Duodenal mucosa (tissue), 2 donors: ENCODE results near the gene BNC2.

Experiments
- H3K27ac ChIP-seq: one replicate; pipeline ENCODE4 v1.7.0; 2013; ENCODE audit warnings: low read depth, low read length
- H3K27me3 ChIP-seq, 2 donors: one replicate each; pipeline ENCODE4 v1.7.0; 2013; ENCODE audit warnings: low read length in 2 of 2, control low read depth in 1 of 2; ENCODE audit not compliant: insufficient read depth in 2 of 2, control insufficient read depth in 1 of 2
- H3K36me3 ChIP-seq, 2 donors: one replicate each; pipeline ENCODE4 v1.7.0; 2013; ENCODE audit warnings: low read length in 2 of 2, control low read depth in 1 of 2; ENCODE audit not compliant: insufficient read depth in 2 of 2, control insufficient read depth in 1 of 2
- H3K4me1 ChIP-seq, 2 donors: one replicate each; pipeline ENCODE4 v1.7.0; 2013; ENCODE audit warnings: low read length in 2 of 2, control low read depth in 1 of 2; ENCODE audit not compliant: insufficient read depth in 2 of 2, control insufficient read depth in 1 of 2
- H3K4me3 ChIP-seq, 2 donors: one replicate each; pipeline ENCODE4 v1.7.0; 2013; ENCODE audit warnings: low read length in 2 of 2, low read depth in 1 of 2
- H3K9ac ChIP-seq, 2 donors: one replicate each; pipeline ENCODE4 v1.7.0; 2013; ENCODE audit warnings: low read length in 2 of 2, low read depth in 1 of 2
- H3K9me3 ChIP-seq, 2 donors: one replicate each; pipeline ENCODE4 v1.7.0; 2013; ENCODE audit warnings: low read length in 2 of 2, control low read depth in 1 of 2; ENCODE audit not compliant: control insufficient read depth in 1 of 2

The BNC2 gene

GRCh38 chr9:16396389-16396788 is 474.1 kb downstream of the BNC2 start:
- Histone ChIP-seq H3K4me3 (no peak overlapping the region), H3K27ac (no peak overlapping the region), H3K9me3 (peaks cover 0 to 5% of the 10 kb centered on the region in 2 donors), H3K36me3 (no peaks in the 10 kb centered on the region), H3K27me3 (no peaks in the 10 kb centered on the region), H3K4me1 (peaks cover 0 to 5% of the 10 kb centered on the region in 2 donors), H3K9ac (no peak overlapping the region)

DNA sequence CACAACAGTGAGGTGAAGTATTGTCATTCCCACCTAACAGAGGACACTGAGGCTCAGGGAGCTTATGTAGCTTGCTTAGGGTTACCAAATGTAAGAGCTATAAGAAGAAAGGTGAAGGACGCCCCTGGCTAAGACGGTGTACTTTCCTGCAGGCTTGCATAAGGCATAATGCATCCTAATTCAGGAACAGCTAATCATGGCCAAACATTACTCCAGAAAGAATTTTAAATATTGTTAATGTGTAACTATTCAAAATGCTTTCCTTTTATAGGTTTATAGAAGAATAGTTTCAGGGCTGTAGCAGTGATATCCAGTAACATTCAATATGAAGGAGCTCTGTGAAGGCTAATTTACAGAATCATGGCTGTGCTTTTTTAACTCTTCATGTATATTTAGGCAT is 479.1 kb downstream of the BNC2 start:
- no peaks in the 10 kb centered on the region for H3K27me3 ChIP-seq
- H3K4me3 ChIP-seq, result no peak overlapping the region
- peaks cover 0 to 5% of the 10 kb centered on the region in 2 donors for H3K9me3 ChIP-seq
- H3K36me3 ChIP-seq, result no peaks in the 10 kb centered on the region
- no peaks in the 10 kb centered on the region for H3K4me1 ChIP-seq
- H3K9ac ChIP-seq, result no peak overlapping the region
- H3K27ac ChIP-seq, result no peak overlapping the region

GRCh38 chr9:16387382-16387781 is 483.1 kb downstream of the BNC2 start:
- Histone ChIP-seq H3K9ac (no peak overlapping the region), H3K9me3 (no peaks in the 10 kb centered on the region), H3K36me3 (no peaks in the 10 kb centered on the region), H3K27me3 (no peaks in the 10 kb centered on the region), H3K4me3 (no peak overlapping the region), H3K27ac (no peak overlapping the region), H3K4me1 (no peaks in the 10 kb centered on the region)

DNA sequence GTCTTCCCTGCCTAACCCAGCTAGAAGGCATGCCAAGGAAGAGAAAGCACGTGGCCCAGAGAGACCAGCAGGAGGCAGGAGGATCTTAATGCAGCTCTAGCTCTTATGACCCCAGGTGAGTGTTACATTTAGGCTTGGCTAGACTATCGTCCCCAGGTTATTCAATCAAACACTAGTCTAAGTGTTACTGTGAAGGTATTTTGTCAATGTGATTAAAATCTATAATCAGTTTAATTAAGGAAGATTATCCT is 483.7 kb downstream of the BNC2 start:
- H3K4me3 ChIP-seq, result no peak overlapping the region
- no peak overlapping the region for H3K27ac ChIP-seq
- no peaks in the 10 kb centered on the region for H3K4me1 ChIP-seq
- H3K9ac ChIP-seq, result no peak overlapping the region
- no peaks in the 10 kb centered on the region for H3K36me3 ChIP-seq
- H3K27me3 ChIP-seq, result no peaks in the 10 kb centered on the region
- H3K9me3 ChIP-seq, result no peaks in the 10 kb centered on the region

DNA sequence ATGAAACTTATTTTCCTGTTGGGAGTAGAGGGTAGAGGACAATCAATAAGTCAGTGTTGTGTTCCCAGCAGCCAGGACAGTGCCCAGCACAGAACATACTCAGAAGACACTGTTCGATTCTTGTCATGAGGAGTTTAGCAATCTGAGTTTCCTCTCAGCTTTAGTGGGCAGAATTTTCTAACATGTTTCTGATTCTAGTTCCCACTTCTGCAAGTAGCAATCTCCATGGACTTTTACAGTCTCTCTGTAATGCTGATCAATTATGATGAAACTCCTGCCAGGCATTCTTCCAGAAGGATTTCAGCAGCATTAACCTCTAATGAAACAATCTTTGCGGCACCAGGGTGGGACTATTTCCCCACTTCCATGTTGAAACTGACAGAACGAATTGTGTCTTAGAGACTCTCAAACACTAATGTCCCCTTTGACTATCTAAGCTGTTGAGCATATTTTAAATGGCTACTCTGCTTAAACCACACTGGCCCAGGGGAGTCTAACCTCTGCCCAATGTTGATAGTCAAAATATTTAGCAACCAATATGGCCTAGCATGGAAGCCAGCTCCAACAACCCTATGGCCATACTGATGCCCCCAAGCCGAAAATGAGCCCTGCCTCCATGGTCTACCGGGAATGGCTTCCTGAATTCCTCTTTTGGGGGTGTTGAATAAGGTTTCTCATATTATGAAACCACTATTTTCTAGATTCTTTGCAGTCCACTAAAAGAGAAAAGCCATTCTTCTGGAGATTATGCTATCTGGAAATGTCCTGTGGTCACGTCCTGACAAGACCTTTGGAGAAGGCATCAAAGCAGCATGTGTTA is 484.3 kb downstream of the BNC2 start:
- H3K36me3 ChIP-seq, result no peaks in the 10 kb centered on the region
- H3K9ac ChIP-seq, result no peak overlapping the region
- H3K27ac ChIP-seq, result no peak overlapping the region
- no peak overlapping the region for H3K4me3 ChIP-seq
- H3K9me3 ChIP-seq, result no peaks in the 10 kb centered on the region
- no peaks in the 10 kb centered on the region for H3K27me3 ChIP-seq
- H3K4me1 ChIP-seq, result no peaks in the 10 kb centered on the region

DNA sequence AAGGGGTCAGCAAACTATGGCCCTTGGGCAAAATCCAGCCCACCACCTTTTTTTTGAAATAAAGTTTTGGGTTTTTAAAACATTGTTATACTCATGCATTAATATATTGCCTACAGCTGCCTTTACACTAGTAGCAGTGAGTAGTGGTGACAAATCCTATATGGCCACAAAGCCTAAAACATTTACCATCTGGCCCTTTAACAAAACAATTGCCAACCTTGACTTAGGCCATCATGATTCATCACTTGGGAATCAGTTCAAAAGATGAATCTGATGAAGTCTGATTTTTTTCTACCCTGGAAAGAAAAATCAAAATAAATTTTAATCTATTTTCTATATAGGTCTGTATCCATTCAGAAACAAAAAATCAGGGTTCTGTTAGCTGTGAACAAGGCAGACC is 484.9 kb downstream of the BNC2 start:
- no peak overlapping the region for H3K27ac ChIP-seq
- H3K27me3 ChIP-seq, result no peaks in the 10 kb centered on the region
- no peaks in the 10 kb centered on the region for H3K9me3 ChIP-seq
- no peak overlapping the region for H3K4me3 ChIP-seq
- no peaks in the 10 kb centered on the region for H3K36me3 ChIP-seq
- H3K9ac ChIP-seq, result no peak overlapping the region
- no peaks in the 10 kb centered on the region for H3K4me1 ChIP-seq

DNA sequence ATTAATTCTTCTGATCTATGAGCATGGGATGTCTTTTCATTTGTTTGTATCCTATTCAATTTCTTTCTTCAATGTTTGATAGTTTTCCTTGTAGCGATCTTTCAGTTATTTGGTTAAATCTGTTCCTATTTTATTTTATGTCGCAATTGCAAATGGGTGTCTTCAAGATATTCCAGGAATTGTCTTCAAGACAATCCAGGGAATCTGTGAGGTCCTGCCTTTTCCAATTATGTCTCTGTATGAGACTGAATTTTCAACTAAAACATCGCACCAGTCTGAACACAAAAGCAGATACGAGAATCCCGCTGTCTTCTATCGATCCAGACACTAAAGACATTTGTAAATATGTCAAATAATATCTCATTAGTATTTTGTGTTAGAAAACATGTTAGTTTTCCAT is 485.5 kb downstream of the BNC2 start:
- no peaks in the 10 kb centered on the region for H3K4me1 ChIP-seq
- no peaks in the 10 kb centered on the region for H3K27me3 ChIP-seq
- no peak overlapping the region for H3K4me3 ChIP-seq
- H3K9ac ChIP-seq, result no peak overlapping the region
- H3K36me3 ChIP-seq, result no peaks in the 10 kb centered on the region
- H3K27ac ChIP-seq, result no peak overlapping the region
- H3K9me3 ChIP-seq, result no peaks in the 10 kb centered on the region

DNA sequence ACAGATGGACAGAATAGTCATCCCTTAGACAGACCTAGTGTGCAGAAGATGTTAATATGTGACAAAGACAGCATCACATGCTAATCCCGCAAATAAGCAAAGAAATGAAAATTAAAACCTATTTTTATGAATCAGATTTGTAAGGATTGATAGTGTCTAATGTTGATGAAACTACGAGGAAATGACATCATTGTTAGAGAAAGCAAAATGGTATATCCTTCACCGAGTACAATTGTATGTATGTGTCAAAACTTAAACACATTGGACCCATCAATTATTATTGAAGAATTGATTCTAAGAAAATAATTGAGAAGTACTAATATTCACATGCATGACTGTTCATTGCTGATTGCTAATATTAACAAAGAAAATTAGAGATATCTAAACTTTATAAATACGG is 493.2 kb downstream of the BNC2 start:
- Histone ChIP-seq H3K4me3 (no peak overlapping the region), H3K4me1 (no peaks in the 10 kb centered on the region), H3K27ac (no peak overlapping the region), H3K36me3 (no peaks in the 10 kb centered on the region), H3K9me3 (no peaks in the 10 kb centered on the region), H3K27me3 (no peaks in the 10 kb centered on the region), H3K9ac (no peak overlapping the region)

DNA sequence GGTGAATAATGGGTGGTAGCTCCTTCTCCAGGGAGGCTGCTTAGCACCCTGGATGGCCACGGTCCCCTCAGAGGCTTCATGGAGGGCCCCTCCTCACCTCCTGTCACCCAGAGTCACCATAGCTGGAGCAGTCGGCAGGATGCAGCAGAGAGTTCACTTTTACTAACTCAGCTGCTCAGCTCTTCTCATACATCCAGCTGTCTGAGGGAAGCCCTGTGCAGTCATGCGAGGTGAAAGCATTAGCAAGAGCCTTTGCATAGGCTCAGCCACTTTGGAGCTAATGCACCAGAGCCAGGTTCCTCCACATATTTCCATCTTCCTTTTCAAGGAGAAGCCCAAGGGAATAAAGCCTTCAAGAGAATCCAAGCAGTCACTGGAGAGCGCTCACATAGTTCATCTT is 499.2 kb downstream of the BNC2 start:
- H3K27me3 ChIP-seq, result no peaks in the 10 kb centered on the region
- H3K4me3 ChIP-seq, result no peak overlapping the region
- H3K9me3 ChIP-seq, result no peaks in the 10 kb centered on the region
- H3K36me3 ChIP-seq, result no peaks in the 10 kb centered on the region
- H3K9ac ChIP-seq, result no peak overlapping the region
- no peaks in the 10 kb centered on the region for H3K4me1 ChIP-seq
- H3K27ac ChIP-seq, result no peak overlapping the region

- H3K27ac ChIP-seq, result no peak overlapping the region
- no peaks in the 10 kb centered on the region for H3K4me1 ChIP-seq
- no peaks in the 10 kb centered on the region for H3K36me3 ChIP-seq
- H3K9ac ChIP-seq, result no peak overlapping the region
- no peaks in the 10 kb centered on the region for H3K27me3 ChIP-seq
- H3K9me3 ChIP-seq, result no peaks in the 10 kb centered on the region
- H3K4me3 ChIP-seq, result no peak overlapping the region
Measured at GRCh38 chr9:16370647-16371046, 499.8 kb downstream of the BNC2 start.

GRCh38 chr9:16369427-16369826 is 501.0 kb downstream of the BNC2 start:
- Histone ChIP-seq H3K36me3 (no peaks in the 10 kb centered on the region), H3K27me3 (no peaks in the 10 kb centered on the region), H3K9ac (no peak overlapping the region), H3K27ac (no peak overlapping the region), H3K9me3 (no peaks in the 10 kb centered on the region), H3K4me3 (no peak overlapping the region), H3K4me1 (no peaks in the 10 kb centered on the region)
